ENCODE results near the gene YIPF2. TPM values are rescaled to one million over a fixed set of nuclear protein-coding genes. Genes with fewer than 3 reads are reported as not detected.

YIPF2 gene
- total RNA-seq, 1 experiment from 2014 or later, result 99.4 TPM

- DNase-seq (ENCODE audit: low read depth), result no peak
Observed at GRCh38 chr19:10876459-10877240, 51.8 kb downstream of the YIPF2 start.

DNA sequence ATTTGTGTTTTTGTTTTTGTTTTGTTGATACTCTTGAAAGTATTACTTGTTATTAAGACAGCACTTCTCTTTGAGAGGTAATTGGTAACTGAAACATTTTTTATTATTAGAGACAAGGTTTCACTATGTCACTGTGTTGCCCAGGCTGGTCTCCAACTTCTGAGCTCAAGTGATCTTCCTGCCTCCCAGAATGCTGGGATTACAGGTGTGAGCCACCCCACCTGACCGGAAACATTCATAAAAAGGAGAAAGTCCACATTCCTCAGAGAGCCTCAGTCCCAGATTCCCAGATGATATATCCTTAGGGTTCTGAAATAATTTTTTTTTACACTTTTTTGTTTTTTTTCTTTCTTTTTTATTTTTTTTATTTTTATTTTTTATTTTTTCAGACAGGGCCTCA, 54.4 kb downstream of the YIPF2 start:
- no peak for DNase-seq (ENCODE audit: low read depth)

- DNase-seq (ENCODE audit: low read depth), result no peak
Observed at GRCh38 chr19:10872546-10873107, 55.8 kb downstream of the YIPF2 start.

Other genes with a start within 250 kb of the YIPF2 start
- 14.3 and 19.7 TPM in 2 replicates for gene QTRT1, start 227.2 kb downstream of the YIPF2 start, total RNA-seq (2014; rRNA removed; shearing (Covaris generic))
- 49.9 and 91.8 TPM in 2 replicates for gene DNM2, start 210.6 kb downstream of the YIPF2 start, total RNA-seq (2014; rRNA removed; shearing (Covaris generic))
- 67.6 and 88.9 TPM in 2 replicates for gene TMED1, start 92.4 kb downstream of the YIPF2 start, total RNA-seq (2014; rRNA removed; shearing (Covaris generic))
- gene C19orf38, start 80.2 kb downstream of the YIPF2 start, total RNA-seq (2014; rRNA removed; shearing (Covaris generic)), result 0.12 TPM in 1 of 2 replicates, not detected in the other
- gene CARM1, start 57.1 kb downstream of the YIPF2 start, total RNA-seq (2014; rRNA removed; shearing (Covaris generic)), result 16.5 and 24.1 TPM in 2 replicates
- 24.5 and 37.7 TPM in 2 replicates for gene TIMM29, start 172 bp upstream of the YIPF2 start, total RNA-seq (2014; rRNA removed; shearing (Covaris generic))
- gene SMARCA4, start 32.4 kb upstream of the YIPF2 start, total RNA-seq (2014; rRNA removed; shearing (Covaris generic)), result 50.7 and 94.6 TPM in 2 replicates
- gene LDLR, start 160.8 kb upstream of the YIPF2 start, total RNA-seq (2014; rRNA removed; shearing (Covaris generic)), result 65.7 and 89.0 TPM in 2 replicates
- gene SPC24, start 227.1 kb upstream of the YIPF2 start, total RNA-seq (2014; rRNA removed; shearing (Covaris generic)), result 55.4 and 64.4 TPM in 2 replicates